ENCODE results near the gene HIPK3.

The HIPK3 gene

DNA sequence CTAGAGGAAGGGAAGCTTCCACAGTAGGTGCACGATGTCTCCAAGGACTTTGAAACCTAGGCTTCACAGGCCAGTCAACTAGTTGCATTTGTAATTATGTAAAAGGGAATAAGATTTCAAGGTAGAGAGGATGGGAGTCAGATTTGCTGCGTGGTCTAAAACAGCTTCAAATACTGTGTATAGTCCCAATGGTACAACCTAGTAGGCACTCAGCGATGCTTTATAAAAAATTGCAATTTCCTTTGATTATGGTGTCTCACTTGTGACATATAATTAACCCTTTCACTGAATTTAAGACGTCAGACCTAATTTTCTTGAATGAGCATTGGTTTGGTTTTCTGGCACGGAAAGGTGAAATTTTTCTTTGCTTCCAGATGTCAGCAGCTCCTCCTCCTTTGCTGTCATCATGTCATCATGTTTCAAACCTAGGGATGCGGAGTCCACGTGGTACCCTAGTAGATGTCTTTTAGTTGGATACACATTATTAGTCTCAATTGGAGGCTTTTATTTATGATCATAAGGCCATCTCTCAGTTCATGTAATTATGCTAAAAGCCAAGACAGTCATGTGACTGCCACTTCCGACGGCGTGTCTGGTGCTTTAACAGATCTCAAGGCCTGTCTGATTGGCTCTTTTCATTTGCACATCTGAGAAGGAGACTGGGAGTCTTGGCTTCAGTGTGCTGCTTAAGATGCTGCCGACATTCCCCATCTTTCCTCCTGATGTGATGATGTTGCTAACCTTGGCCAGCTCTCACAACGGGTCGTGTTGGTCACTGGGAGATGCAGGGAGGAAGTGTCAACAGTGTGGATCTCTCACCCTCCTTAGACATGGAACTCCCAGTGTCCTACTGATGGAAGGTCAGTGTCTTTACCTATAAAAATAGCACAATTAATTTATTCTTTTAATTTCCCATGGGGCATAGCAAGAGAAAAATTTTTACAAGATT, 134.0 kb downstream of the HIPK3 start:
- DNase-seq (ENCODE audit: low read depth in 2 of 2), result no peak

DNA sequence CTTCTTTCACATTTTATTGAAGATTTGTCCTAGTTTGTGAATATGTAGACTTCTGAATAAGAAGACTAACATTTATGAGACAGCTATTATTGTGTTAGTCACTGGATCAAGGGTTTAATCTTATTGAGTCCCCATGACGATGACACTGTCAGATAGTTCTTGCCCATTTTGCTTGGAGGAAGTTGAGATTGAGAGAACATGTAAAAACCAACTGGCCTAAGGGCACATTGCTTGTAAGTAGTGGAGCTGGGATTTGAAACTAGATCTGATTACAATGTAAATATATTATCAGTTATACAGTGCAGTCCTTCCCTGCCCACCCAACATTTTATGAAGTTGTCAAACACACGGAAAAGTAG, 134.7 kb downstream of the HIPK3 start:
- DNase-seq (ENCODE audit: low read depth in 2 of 2), result no peak

DNA sequence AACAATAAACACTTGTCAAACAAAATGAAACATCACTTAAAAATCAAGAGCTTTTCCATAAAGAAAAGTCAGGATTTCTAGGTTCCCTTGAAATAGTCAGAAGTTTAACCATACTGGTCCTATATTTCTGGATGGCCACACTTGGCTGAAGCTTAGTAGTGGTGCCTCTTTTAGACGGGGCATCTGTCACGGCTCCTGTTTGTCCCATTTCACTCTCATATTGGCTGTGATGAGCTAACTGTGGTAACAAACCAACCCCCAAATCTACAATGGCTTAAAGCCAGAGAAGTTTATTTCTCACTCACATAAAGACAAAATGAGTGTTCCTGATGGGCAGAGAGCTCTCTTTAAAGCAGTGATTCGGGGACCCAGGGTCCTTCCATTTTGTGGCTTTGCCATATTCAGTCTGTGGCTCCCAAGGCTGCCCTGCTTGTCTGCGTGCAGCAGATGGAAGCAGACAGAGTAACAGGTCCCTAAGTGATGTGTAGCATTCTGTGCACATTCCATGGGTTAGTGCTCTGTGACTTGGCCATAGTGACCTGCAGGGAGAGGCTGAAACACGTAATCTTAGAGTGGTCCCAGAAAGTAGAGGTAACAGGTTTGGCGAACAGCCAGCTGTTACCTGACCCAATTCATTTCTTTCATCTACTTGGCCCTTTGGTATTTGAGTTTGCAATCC, 137.4 kb downstream of the HIPK3 start:
- DNase-seq (ENCODE audit: low read depth in 2 of 2), result no peak

DNA sequence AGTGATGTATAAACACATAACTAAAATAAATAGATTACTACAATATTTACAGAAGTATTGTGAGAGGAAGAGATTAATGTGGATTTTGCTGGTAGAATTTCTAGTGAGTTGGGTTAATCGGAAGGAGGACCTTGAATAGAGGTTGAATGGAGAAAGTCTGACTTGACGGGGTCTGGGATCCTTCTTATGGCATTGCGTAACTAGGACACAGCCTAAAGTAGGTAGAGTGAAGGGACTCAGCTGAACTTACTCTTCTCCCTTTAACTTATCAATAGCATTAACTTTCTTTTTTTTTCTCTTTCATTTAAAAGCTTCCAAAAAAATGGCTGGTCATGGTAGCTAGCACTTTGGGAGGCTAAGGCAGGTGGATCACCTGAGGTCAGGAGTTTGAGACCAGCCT, 139.2 kb downstream of the HIPK3 start:
- DNase-seq (ENCODE audit: low read depth in 2 of 2), result no peak

DNA sequence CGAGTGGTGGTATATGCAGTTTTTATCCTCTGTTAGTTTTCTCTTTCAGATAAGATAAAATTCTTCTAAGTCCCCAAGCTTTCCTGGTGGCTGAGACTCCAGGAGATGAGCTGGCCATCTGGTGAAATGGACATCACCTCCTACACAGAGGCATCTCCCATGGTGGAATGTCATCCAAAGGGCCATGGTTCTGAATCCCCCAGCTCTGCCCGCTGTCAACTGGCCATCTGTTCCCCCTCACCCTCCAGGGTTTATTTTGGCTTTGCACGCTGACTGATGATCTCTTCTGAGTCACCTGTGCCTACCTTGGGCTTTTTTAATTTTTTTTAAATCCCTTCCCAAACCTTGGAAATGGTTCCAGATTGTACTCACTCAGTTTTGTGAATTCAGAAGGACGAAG, 142.2 kb downstream of the HIPK3 start:
- no peak for DNase-seq (ENCODE audit: low read depth in 2 of 2)

DNA sequence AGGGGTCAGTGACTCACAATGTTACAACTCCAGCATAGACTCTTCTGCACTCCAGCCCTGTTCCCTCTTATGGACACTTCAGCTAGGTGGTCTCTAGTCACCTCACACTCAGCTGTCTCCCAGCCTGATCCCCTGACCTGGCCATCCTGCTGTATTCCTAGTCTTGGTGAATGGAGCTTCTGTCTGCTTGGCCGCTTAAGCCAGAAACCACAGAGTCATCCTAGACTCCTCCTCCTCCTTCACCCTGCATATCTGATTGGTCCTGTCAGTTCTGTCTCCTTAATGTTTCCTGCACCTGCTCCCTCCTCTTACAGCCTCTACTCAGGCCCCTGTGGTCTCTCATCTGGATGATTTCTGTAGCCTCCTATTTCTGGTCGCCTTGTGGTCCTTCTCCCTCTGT, 144.9 kb downstream of the HIPK3 start:
- DNase-seq (ENCODE audit: low read depth in 2 of 2), result no peak

DNA sequence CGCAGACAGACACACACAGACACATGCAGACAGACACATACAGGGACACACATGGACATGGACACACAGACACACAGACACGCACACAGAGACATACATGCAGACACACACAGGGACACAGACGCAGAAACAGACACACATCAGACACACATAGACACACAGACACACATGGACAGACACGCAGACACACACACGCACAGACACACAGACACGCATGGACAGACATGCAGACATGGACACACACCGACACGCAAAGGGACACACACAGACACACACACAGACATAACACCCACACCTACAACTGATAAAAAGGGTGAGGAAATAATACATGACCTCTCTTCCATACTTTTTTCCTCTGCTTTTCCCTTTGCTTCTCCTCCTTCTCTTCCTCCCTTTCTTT, 146.2 kb downstream of the HIPK3 start:
- DNase-seq (ENCODE audit: low read depth in 2 of 2), result no peak

DNA sequence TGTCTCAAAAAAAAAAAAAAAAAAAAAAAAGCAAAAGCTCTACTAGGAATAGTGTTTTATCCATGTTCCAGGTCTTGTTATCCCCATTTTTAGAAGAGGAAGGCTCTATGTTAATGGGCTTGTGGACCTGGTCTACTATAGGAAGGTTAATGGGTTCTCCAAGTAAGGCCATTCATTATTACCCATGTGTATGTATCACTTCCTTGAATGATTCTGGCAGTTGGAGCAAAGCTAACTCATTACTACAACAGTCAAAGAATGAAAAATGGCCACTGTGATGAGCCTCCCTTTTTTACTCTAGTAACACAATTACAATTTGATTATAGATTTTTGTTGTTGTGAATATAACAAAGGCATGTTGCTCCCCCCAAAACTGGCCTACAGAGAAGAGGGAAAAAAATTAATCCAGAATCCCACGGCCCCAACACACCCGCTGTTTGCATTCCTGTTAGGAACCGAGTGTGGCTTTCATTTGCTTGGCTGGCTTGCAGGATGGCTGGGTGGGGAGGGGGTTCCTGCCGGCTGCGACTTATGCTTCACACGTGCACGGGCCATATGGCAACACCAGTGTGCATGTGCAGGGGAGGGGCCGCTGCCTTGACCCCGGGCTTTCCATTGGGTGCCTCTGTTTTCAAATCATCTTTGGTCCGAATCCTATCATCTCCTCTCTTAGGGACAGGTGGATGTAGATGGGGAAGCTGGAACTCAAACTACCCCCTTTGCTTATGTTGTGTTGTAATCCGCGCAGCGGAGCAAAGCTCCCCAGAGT, 148.8 kb downstream of the HIPK3 start:
- DNase-seq (ENCODE audit: low read depth in 2 of 2), result no peak
